ENCODE results near the gene LIPK.
"Not testable (repeated sequence)": the region's sequence is repeated elsewhere in the genome, so short reads cannot be mapped to it uniquely, and the experiment has no call there.

Gene LIPK

GRCh38 chr10:88693392-88694020, 12.5 kb upstream of the LIPK start:
- TF ChIP-seq CTCF (IDR thresholded peaks at IDR 0.05) = no peak
- Histone ChIP-seq H3K9me3 (no peaks in the 10 kb centered on the region), H3K4me3 (no peak overlapping the region), H3K36me3 (no peaks in the 10 kb centered on the region), H3K27ac (no peak overlapping the region), H3K27me3 (peaks cover 0 to 5% of the 10 kb centered on the region in 2 donors), H3K4me1 (no peaks in the 10 kb centered on the region)
- DNase-seq = no peak
- intact Hi-C loops (cut with DNase I; ENCODE audit: low total_unique reads) = no loop called here

- no peak overlapping the region for H3K4me3 ChIP-seq
- no peaks in the 10 kb centered on the region for H3K27me3 ChIP-seq
- DNase-seq = no peak
Measured at GRCh38 chr10:88702848-88703597, 3.0 kb upstream of the LIPK start.

GRCh38 chr10:88707429-88708155, 1.5 kb downstream of the LIPK start:
- no peak overlapping the region for H3K27ac ChIP-seq
- H3K4me3 ChIP-seq = no peak overlapping the region
- no peaks in the 10 kb centered on the region for H3K36me3 ChIP-seq
- no peaks in the 10 kb centered on the region for H3K9me3 ChIP-seq
- intact Hi-C loops (cut with DNase I; ENCODE audit: low total_unique reads) = no loop called here
- TF ChIP-seq CTCF (IDR thresholded peaks at IDR 0.05) = no peak
- no peaks in the 10 kb centered on the region for H3K4me1 ChIP-seq
- no peak for DNase-seq
- no peaks in the 10 kb centered on the region for H3K27me3 ChIP-seq

More at GRCh38 chr10:88702848-88703597, 3.0 kb upstream of the LIPK start:
- no peak overlapping the region for H3K27ac ChIP-seq
- H3K9me3 ChIP-seq = no peaks in the 10 kb centered on the region
- H3K4me1 ChIP-seq = no peaks in the 10 kb centered on the region
- intact Hi-C loops (cut with DNase I; ENCODE audit: low total_unique reads) = no loop called here
- H3K36me3 ChIP-seq = no peaks in the 10 kb centered on the region
- no peak for TF ChIP-seq CTCF (IDR thresholded peaks at IDR 0.05)

- H3K9me3 ChIP-seq; H3K36me3 ChIP-seq; DNase-seq; H3K27me3 ChIP-seq; H3K27ac ChIP-seq; intact Hi-C loops (cut with DNase I; ENCODE audit: low total_unique reads); H3K4me1 ChIP-seq; H3K4me3 ChIP-seq: not testable (repeated sequence)
Measured at GRCh38 chr10:88709361-88709760, 3.3 kb downstream of the LIPK start.

GRCh38 chr10:88715517-88715916, 9.5 kb downstream of the LIPK start:
- intact Hi-C loops (cut with DNase I; ENCODE audit: low total_unique reads) = no loop called here
- Histone ChIP-seq H3K27me3 (no peaks in the 10 kb centered on the region), H3K27ac (no peak overlapping the region), H3K9me3 (no peaks in the 10 kb centered on the region), H3K4me1 (no peaks in the 10 kb centered on the region), H3K36me3 (no peaks in the 10 kb centered on the region), H3K4me3 (no peak overlapping the region)
- DNase-seq = no peak
- TF ChIP-seq CTCF (IDR thresholded peaks at IDR 0.05) = no peak

GRCh38 chr10:88721392-88721791, 15.3 kb downstream of the LIPK start:
- Histone ChIP-seq H3K27me3 (peaks cover 0 to 4% of the 10 kb centered on the region in 2 donors), H3K36me3 (no peaks in the 10 kb centered on the region), H3K4me3 (no peak overlapping the region), H3K9me3 (no peaks in the 10 kb centered on the region), H3K4me1 (no peaks in the 10 kb centered on the region), H3K27ac (no peak overlapping the region)
- no peak for DNase-seq
- no peak for TF ChIP-seq CTCF (IDR thresholded peaks at IDR 0.05)
- intact Hi-C loops (cut with DNase I; ENCODE audit: low total_unique reads) = no loop called here
